Stimulated activated CD8-positive, alpha-beta memory T cell treated with anti-CD3 and anti-CD28 coated beads, Interleukin-4, amount 100 ng/mL, for 1 hour (primary cell): ENCODE results near the gene STH.

Source experiments
- DNase-seq, 2 donors: peaks; one replicate each; pipeline ENCODE4 v3.0.0-alpha.2; 2020; ENCODE audit warnings: low read depth in 2 of 2, low spot score in 1 of 2

The STH gene

DNA sequence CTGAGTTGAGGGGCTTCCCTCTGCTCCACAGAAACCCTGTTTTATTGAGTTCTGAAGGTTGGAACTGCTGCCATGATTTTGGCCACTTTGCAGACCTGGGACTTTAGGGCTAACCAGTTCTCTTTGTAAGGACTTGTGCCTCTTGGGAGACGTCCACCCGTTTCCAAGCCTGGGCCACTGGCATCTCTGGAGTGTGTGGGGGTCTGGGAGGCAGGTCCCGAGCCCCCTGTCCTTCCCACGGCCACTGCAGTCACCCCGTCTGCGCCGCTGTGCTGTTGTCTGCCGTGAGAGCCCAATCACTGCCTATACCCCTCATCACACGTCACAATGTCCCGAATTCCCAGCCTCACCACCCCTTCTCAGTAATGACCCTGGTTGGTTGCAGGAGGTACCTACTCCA lies 26.0 kb downstream of the STH start:
- DNase-seq: no peak

DNA sequence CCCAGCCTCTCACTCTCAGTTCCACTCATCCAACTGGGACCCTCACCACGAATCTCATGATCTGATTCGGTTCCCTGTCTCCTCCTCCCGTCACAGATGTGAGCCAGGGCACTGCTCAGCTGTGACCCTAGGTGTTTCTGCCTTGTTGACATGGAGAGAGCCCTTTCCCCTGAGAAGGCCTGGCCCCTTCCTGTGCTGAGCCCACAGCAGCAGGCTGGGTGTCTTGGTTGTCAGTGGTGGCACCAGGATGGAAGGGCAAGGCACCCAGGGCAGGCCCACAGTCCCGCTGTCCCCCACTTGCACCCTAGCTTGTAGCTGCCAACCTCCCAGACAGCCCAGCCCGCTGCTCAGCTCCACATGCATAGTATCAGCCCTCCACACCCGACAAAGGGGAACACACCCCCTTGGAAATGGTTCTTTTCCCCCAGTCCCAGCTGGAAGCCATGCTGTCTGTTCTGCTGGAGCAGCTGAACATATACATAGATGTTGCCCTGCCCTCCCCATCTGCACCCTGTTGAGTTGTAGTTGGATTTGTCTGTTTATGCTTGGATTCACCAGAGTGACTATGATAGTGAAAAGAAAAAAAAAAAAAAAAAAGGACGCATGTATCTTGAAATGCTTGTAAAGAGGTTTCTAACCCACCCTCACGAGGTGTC lies 26.6 kb downstream of the STH start:
- DNase-seq: no peak

DNA sequence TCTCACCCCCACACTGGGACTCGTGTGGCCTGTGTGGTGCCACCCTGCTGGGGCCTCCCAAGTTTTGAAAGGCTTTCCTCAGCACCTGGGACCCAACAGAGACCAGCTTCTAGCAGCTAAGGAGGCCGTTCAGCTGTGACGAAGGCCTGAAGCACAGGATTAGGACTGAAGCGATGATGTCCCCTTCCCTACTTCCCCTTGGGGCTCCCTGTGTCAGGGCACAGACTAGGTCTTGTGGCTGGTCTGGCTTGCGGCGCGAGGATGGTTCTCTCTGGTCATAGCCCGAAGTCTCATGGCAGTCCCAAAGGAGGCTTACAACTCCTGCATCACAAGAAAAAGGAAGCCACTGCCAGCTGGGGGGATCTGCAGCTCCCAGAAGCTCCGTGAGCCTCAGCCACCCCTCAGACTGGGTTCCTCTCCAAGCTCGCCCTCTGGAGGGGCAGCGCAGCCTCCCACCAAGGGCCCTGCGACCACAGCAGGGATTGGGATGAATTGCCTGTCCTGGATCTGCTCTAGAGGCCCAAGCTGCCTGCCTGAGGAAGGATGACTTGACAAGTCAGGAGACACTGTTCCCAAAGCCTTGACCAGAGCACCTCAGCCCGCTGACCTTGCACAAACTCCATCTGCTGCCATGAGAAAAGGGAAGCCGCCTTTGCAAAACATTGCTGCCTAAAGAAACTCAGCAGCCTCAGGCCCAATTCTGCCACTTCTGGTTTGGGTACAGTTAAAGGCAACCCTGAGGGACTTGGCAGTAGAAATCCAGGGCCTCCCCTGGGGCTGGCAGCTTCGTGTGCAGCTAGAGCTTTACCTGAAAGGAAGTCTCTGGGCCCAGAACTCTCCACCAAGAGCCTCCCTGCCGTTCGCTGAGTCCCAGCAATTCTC lies 27.4 kb downstream of the STH start:
- no peak for DNase-seq

DNA sequence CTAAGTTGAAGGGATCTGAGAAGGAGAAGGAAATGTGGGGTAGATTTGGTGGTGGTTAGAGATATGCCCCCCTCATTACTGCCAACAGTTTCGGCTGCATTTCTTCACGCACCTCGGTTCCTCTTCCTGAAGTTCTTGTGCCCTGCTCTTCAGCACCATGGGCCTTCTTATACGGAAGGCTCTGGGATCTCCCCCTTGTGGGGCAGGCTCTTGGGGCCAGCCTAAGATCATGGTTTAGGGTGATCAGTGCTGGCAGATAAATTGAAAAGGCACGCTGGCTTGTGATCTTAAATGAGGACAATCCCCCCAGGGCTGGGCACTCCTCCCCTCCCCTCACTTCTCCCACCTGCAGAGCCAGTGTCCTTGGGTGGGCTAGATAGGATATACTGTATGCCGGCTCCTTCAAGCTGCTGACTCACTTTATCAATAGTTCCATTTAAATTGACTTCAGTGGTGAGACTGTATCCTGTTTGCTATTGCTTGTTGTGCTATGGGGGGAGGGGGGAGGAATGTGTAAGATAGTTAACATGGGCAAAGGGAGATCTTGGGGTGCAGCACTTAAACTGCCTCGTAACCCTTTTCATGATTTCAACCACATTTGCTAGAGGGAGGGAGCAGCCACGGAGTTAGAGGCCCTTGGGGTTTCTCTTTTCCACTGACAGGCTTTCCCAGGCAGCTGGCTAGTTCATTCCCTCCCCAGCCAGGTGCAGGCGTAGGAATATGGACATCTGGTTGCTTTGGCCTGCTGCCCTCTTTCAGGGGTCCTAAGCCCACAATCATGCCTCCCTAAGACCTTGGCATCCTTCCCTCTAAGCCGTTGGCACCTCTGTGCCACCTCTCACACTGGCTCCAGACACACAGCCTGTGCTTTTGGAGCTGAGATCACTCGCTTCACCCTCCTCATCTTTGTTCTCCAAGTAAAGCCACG lies 28.3 kb downstream of the STH start:
- DNase-seq: no peak

DNA sequence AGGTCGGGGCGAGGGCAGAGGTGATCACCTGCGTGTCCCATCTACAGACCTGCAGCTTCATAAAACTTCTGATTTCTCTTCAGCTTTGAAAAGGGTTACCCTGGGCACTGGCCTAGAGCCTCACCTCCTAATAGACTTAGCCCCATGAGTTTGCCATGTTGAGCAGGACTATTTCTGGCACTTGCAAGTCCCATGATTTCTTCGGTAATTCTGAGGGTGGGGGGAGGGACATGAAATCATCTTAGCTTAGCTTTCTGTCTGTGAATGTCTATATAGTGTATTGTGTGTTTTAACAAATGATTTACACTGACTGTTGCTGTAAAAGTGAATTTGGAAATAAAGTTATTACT lies 28.9 kb downstream of the STH start:
- no peak for DNase-seq

DNA sequence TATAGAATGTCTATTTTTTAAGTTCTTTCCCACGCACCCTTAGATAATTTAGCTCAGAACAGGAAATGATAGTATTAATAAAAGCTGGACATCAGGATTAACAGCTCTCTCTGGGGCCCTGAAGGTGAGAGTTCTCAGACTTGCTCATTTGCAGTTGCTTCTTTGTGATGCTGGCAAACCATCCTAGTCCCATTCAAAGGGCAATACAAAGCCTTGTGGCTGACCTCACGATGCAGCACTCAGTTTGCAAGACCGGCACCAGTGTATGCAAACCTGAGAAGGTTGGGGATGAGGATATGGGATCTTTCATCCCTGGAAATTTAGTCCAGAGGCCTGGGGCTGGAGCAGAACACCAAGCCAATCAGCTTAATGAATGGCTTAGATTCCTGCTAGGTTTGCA lies 29.3 kb downstream of the STH start:
- DNase-seq: no peak

DNA sequence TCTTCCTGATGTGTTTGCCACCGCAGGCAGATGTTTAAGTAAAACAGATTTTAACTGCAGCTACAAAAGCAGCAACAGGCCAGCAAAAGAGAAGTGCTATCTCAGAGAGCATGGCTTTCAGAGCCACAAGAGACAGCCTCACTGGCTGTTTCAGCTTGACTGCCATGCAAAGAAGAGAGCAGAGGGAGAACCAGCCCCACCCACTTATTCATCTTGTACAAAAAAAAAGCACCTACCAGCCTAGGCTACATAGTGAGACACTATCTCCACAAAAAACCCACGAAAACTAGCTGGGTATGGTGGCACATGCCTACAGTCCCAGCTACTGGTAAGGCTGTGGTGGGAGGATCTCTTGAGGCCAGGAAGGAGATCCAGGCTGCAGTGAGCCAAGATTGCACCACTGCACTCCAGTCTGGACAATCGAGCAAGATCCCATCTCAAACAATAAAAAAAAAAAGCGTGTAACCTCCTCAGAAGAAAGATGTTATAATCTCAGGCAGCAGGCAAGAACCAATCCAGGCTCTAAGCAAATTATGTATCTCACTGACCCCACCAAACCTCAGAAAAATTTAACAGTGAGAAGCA lies 30.0 kb downstream of the STH start:
- DNase-seq: no peak

DNA sequence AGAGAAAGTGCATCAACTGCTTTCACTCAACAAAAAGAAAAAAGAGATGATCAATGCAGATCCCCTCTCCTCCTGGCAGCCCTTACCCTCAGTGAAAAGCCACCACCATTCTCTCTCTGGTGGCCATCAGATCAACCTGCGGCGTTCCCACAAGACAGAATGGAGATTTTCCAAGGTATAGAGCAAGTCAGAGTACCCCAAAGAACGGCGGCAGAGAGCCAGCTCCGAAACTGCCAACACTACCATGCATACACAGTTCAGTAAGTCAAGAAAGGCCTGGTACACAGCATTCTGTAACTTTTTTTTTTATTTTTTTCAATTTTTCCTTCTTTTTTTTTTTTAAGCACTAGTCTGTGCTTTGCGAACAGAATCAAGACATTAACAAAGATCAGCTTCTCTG lies 30.6 kb downstream of the STH start:
- DNase-seq: no peak

DNA sequence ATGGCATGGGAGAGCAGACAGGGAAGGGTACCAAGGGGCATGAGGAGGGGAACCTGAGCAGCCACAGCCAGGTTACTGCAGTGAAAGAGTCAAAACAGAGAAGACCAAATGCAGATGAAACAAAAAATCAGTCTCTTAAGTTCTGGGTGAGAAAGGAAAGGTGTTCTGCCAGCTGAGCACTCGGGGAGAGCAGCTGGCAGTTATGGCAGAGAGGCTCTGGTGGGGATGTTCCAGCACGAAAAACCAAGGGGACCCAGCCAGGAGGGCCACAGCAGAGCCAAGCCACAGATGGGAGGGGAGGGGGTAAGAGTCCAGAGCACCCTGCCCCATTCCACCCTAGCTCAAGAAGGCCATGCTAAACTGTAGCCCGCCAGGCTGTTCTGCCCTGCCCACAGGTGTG lies 31.7 kb downstream of the STH start:
- DNase-seq: no peak

DNA sequence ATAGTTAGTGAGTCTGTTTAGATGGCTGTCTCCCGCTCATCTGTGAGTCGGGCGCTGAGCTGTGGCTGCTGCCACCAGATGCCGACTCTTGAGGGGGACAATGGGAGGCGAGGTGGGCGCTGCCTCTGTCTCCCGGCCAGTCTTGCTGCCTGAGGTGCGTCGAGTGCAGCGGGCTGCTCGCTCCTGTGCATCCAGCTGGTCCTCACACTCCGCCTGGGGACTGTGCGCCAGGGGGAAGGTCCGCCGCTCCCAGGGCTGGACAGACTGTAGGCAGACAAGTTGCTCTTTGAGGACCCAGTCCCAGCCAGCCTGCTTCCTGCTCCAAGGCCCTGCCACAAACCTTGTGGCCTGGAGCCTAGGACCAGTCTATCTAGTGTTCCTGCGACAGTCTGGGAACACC lies 32.4 kb downstream of the STH start:
- DNase-seq: no peak

DNA sequence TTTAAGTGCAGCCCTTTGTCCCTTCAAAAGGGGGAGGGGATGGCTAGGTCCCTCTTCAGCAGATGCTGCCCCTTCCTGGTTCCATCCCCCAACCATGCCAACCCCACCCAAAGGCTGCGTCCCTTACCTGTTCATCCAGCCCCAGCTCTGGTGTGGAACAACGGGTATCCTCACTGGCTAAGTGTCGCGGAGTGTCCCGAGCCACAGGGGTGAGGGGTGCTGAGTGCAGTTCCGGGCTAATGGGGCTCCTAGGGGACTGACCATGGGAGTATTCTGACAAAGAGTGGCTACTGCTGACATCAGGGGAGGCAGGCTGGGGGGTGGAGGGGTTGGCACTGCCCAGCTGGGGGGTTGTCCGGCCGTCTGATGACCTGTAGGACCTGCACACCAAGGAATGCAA lies 32.9 kb downstream of the STH start:
- no peak for DNase-seq

DNA sequence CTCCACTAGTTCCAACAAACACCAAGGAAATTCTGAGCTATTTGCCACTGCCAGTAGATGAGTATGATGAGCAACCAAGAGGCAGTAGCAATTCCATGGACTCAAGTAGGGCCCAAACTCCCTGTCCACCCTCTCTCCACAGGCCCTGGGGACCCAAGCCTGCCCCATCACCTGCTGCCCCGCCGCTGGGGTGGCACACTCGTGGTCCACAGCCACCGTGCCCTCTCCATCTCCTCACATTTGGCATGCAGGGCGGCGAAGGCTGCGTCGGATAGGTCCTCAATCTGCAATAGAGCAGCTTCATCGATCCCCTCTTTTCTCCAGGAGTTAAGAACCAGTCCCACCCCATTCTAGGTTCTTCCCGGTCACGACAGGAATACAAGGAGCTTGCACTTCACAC lies 33.9 kb downstream of the STH start:
- DNase-seq: no peak

DNA sequence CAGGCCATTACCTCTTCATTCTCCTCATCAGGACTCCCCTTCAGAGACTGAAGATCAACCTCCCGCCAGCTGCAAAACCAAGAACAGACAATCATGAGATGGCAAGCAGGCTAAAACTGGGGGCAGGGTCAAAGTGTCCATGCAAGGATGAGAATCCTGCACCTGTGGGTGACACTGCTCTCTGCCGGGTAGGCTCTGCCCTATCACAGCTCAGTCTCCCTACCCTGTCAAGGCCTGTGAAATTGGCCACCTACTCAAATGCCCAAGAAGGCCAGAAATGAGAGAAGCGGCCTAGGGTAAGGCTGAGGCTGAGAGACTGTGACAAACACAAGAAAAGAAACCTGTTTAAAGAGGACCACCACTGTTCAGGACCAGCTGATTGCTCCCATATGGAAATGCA lies 34.3 kb downstream of the STH start:
- no peak for DNase-seq

DNA sequence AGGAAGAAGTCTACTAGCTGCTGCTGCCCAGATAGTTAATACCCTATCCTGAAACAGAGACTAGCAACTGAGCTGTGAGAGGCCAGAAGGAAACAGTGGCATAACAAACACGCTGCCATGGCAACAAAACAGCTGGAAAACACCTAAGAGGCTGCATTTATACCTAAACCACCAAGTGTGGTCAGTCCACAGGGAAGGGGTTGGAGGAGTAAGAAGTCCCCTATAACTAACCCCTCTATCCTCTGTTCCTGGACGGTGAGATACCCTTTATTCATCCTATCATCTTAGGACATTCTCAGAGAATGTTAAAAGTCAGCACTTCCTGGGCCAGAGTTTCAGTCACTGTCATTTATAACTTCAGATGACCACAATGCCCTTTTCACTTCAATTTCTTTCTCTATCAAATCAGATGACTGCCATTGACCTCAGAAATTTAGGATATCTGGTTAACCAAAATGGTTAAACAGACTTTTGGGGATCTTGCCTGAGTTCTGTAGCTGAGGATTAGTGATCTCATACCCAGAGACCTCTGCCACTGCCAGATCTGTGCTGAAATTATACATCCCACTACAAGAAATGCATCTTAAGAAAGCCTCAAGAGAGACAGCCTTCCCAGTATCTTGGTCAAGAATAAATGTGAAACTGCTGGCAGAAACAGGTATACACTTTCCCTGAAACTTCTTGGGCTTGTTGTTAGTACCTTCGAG lies 36.2 kb downstream of the STH start:
- DNase-seq: no peak

DNA sequence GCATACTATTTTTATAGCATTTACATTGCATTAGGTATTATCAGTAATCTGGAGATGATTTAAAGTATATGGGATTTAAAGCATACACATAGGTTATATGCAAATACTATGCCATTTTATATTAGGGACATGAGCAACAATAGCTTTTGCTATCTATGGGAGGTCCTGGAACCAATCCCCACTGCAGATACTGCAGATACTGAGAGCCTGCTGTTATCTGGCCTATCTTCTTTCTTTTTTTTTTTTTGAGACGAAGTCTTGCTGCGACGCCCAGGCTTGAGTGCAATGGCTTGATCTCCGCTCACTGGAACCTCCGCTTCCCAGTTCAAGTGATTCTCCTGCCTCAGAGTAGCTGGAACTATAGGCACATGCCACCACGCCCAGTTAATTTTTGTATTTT lies 37.4 kb downstream of the STH start:
- DNase-seq: no peak

DNA sequence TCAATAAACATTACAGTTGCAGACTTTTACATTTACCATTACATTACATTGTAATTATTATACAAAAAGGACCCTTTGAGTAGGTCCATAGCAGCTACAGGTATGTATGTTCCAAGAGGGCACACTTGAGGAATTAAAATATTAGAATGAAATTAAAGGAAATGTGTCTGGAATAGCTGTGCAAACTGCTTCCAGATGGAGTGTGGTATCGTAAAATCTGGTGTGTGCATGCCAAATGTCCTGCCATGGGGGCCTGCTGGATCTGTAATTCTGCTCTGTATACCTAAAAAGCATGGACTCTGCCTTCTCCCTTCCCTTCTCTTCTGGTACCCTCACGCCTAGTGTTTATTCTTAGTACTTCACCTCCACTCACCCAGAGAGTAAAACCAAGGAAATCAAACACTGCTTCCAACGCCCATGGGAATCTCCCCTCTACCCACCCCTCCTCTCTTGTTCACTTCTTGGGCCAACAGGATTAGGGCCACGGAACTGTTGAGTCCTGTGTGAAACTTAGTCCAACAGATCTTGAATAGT lies 38.7 kb downstream of the STH start:
- no peak for DNase-seq

DNA sequence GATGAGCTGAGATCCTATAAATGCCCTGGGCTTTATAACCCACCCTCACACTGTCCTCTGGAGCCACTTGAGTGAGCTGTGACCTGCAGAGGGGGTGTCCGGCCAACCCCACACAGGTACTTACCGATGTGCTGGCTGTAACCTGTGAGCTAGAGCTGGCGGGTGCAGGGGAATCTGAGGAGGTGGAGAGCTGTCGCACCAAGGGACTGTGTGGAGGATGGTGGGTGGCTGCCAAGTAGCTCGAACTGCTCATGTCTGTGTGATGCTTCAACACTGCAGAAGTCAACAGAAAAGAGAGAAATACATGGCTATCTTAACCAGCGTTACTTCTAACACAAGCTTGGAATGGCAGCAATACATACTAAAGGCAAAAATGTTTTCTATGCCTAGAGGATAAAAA lies 39.4 kb downstream of the STH start:
- DNase-seq: no peak

DNA sequence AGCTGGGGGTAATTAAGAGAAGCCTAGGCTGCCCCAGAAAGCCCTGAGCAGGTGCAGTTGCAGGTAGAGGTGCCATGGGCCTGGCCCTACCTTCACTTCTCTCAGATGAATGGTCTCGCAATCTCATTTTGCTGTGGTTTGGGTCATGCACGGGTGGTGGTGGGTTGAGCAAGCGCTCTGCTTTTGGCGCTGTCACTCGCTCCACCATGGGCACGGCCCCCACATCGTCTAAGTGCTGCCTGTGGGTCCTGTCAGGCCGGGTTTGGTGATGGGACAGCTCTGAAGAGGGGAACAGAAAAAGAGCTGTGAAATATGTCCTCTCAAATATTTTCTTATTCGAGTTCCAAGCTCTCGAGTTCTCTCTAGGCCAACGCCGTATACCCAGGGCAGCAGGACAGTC lies 39.9 kb downstream of the STH start:
- no peak for DNase-seq

DNA sequence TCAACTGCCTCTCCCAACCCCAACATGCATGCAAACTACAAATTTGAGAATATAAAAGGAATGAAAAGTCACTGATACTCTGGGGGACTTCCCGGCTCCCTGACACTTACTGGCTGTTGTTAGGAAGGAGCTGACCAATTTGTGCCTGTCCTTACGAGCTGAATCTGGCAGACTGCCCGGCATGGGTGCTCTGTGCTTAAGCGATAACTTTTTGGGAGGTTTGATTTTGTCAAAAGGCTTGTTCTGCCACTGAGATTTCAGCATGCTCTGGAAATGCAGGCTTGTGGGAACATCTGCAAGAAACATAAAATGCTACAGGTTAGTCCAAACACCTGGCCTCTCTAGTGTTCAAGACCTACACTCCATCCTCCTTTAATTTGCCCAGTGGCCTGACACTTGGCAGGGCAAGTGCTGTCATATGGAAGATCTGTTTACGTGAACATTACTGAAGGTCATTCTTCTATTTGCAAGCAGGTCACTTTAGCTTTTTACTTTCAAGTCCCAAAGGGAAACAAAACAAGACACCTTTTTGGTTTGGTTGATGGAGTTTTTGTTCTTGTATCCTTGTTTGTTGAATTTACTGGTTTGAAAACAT lies 40.6 kb downstream of the STH start:
- no peak for DNase-seq

DNA sequence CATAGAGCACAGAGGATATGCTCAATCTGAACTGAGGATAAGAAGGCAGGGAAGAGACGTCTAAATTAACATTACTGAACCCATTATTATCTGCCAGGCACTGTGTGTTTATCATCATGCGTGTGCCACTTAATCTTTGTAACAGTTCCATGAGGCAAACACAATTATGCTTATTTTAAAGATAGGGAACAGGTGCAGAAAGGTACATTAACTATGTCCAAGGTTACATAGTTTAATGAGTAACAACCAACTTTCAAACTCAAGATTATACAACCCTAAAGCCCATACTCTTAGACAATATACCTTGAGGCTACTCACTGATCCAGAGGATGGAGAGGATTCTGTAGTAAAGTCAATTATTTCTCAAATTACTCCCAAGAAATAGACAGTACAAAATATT lies 43.2 kb downstream of the STH start:
- DNase-seq: no peak
